ENCODE data around the gene CTBP2. TPM values are rescaled to one million over a fixed set of nuclear protein-coding genes. Genes with fewer than 3 reads are reported as not detected.

CTBP2 gene
- total RNA-seq, 1 experiment from 2014 or later: 212 TPM

DNA sequence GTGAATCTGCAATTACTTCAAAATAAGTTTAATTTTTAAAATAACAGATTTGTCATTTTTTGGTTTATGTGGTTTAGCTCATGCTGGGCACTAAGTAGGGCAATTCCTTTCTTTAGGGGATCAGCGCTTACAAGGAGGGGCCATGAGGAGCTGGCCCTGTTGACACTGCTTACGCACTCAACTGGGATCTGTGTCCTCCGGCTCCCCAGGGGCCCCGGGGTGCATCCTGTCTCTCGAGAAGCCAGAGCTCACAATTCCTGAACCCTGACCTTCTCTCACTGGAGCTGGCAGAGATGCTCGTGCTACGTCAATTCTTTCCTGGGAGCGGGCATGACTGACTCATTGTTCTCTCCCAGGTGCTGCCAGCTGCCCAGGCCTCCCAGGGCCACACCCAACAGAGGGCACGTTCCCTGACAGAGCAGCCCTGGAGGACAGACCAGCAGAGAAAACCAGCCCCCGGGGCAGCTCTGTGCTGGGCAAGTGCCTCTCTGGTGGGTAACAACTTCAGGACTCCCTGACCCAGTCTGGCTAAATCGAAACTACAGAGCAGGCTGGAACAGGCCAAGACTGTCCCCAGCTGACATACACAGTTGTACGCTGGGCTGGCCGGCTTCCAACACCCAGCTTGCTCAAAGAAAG lies 36.8 kb downstream of the CTBP2 start:
- H2AK5ac ChIP-seq (ENCODE audit: insufficient read length, low read length): no peak overlapping the region
- no peak overlapping the region for H2BK12ac ChIP-seq (ENCODE audit: insufficient read length, low read depth, low read length)
- H4K91ac ChIP-seq (ENCODE audit: insufficient read length, low read depth, low read length): no peak overlapping the region
- no peak overlapping the region for H3K18ac ChIP-seq (ENCODE audit: insufficient read length, low read depth, low read length)
- no peak overlapping the region for H4K8ac ChIP-seq (replicated peaks; ENCODE audit: insufficient read length, low read depth, low read length)
- H3K27ac ChIP-seq (ENCODE audit: insufficient read length, low read depth, low read length): no peak overlapping the region
- H2AFZ ChIP-seq (ENCODE audit: low read length): no peak overlapping the region
- Mint-ChIP-seq H3K4me3 (no peak overlapping the region), H3K9me3 (no peaks in the 10 kb centered on the region), H3K27me3 (ENCODE audit: low read depth) (no peaks in the 10 kb centered on the region), H3K36me3 (ENCODE audit: insufficient read depth in 1 of 3, low read depth in 3 of 3) (peaks cover 20 to 58% (median 57%) of the 10 kb centered on the region in 3 experiments), H3K27ac (peak overlapping the region; percentile 22 to 83 (median 81); a peak in 4 of 7 replicates), H3K4me1 (peaks cover 82 to 85% of the 10 kb centered on the region in 2 experiments)
- TF ChIP-seq, protein P1, sequence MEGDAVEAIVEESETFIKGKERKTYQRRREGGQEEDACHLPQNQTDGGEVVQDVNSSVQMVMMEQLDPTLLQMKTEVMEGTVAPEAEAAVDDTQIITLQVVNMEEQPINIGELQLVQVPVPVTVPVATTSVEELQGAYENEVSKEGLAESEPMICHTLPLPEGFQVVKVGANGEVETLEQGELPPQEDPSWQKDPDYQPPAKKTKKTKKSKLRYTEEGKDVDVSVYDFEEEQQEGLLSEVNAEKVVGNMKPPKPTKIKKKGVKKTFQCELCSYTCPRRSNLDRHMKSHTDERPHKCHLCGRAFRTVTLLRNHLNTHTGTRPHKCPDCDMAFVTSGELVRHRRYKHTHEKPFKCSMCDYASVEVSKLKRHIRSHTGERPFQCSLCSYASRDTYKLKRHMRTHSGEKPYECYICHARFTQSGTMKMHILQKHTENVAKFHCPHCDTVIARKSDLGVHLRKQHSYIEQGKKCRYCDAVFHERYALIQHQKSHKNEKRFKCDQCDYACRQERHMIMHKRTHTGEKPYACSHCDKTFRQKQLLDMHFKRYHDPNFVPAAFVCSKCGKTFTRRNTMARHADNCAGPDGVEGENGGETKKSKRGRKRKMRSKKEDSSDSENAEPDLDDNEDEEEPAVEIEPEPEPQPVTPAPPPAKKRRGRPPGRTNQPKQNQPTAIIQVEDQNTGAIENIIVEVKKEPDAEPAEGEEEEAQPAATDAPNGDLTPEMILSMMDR (conservative IDR thresholded peaks at IDR 0.05): no peak
- H3K4me2 ChIP-seq (ENCODE audit: insufficient read depth, insufficient read length, low read length): no peak overlapping the region
- H2BK20ac ChIP-seq (ENCODE audit: low read depth, low read length, poor library complexity, severe bottlenecking): no peak overlapping the region
- H4K5ac ChIP-seq (ENCODE audit: insufficient read length, low read depth, low read length): no peak overlapping the region
- no peak overlapping the region for H2BK5ac ChIP-seq (ENCODE audit: insufficient read length, low read length)
- no peaks in the 10 kb centered on the region for H3K23me2 ChIP-seq (ENCODE audit: insufficient read length, low read depth, low read length, poor library complexity, severe bottlenecking)
- H3K23ac ChIP-seq (ENCODE audit: insufficient read length, low read depth, low read length): no peak overlapping the region
- no peak overlapping the region for H3K9ac ChIP-seq (ENCODE audit: extremely low read depth, insufficient read length, low read length)
- no peak overlapping the region for H3T11ph ChIP-seq (ENCODE audit: low read length)
- no peak overlapping the region for H3K14ac ChIP-seq (ENCODE audit: insufficient read depth, low read length)
- no peak overlapping the region for H3K4ac ChIP-seq (ENCODE audit: low read depth, low read length)
- H3K56ac ChIP-seq (ENCODE audit: insufficient read length, low read depth, low read length): no peak overlapping the region
- H4K20me1 ChIP-seq (ENCODE audit: control insufficient read depth, insufficient read depth, insufficient read length): peaks cover 3% of the 10 kb centered on the region
- peaks cover 92% of the 10 kb centered on the region for H3K79me2 ChIP-seq (ENCODE audit: insufficient read depth, low read length)
- H3K4me1 ChIP-seq (ENCODE audit: insufficient read depth, low read length): peaks cover 18% of the 10 kb centered on the region
- no peak overlapping the region for H2BK15ac ChIP-seq (ENCODE audit: low read depth, low read length)
- no peak overlapping the region for H2BK120ac ChIP-seq (ENCODE audit: low read depth, low read length, poor library complexity, severe bottlenecking)
- H3K27me3 ChIP-seq (ENCODE audit: insufficient read depth, low read length): no peaks in the 10 kb centered on the region
- no peak for DNase-seq
- peaks cover 4% of the 10 kb centered on the region for H3K79me1 ChIP-seq (ENCODE audit: insufficient read depth, low read depth, low read length, poor library complexity, severe bottlenecking)
- no peaks in the 10 kb centered on the region for H3K9me3 ChIP-seq (ENCODE audit: control insufficient read depth, low read depth, low read length)
- no CpG with 5 or more reads among the region's 13 CpGs for WGBS (ENCODE audit: extremely low coverage, insufficient read length, low lambda C conversion rate)
